ENCODE results near the gene PSME3IP1. TPM values are rescaled to one million over a fixed set of nuclear protein-coding genes. Genes with fewer than 3 reads are reported as not detected.

The PSME3IP1 gene
- total and polyA plus RNA-seq, 2 donors: 81.8 to 93.1 TPM

DNA sequence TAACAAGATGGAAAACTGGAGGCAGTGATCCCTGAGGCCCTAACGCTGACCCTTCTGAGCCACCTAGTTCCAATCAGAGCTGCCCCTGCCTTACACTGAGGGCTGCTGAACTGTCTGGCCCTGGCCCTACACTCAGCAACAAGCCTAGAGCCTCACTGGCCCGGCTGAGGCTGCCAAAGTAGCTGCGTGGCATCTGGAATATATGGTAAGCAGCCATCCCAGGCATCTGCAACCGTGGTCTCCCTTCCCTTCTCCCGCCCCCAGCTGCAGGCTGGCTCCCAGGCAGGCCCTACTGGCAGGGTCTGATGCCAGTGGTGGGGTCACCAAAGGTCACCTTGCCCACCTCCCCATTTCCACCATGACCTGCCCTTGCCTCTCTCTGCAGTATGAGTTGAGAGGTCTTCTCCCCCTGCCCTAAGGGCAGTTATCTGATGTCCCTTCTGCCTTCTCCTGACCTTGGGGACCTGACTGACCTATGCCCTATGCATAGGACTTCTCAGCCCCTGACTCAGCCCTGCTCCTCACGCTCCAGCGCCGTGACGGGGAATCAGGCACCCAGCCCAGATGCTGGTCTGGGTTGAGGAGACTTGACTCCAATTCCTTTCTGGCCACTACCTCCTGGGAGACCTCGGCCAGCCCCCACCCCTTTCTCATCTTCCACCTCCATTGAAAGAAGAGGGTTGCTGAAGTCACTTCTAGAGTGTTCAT is 48.1 kb downstream of the PSME3IP1 start:
- DNase-seq (ENCODE audit: low read depth in 6 of 9, low spot score in 9 of 9): no peak
- no peak overlapping the region for H3K27ac ChIP-seq (ENCODE audit: low read depth in 1 of 2, low read length in 1 of 2)
- no peaks in the 10 kb centered on the region for H3K9me3 ChIP-seq (ENCODE audit: control insufficient read depth in 2 of 2, insufficient read depth in 1 of 2, low read length in 1 of 2)
- H3K36me3 ChIP-seq (ENCODE audit: control insufficient read depth in 2 of 2, insufficient read depth in 2 of 2, low read length in 1 of 2): no peaks in the 10 kb centered on the region
- WGBS: 86% methylated on average over 10 of the region's 10 CpGs
- H3K4me3 ChIP-seq (ENCODE audit: low read length in 2 of 2): no peak overlapping the region
- H3K4me1 ChIP-seq (ENCODE audit: control insufficient read depth in 2 of 2, insufficient read depth in 2 of 2, low read length in 2 of 2): peaks cover 29 to 52% of the 10 kb centered on the region in 2 donors
- H3K27me3 ChIP-seq (ENCODE audit: control insufficient read depth in 2 of 2, insufficient read depth in 1 of 2, low read length in 1 of 2): no peaks in the 10 kb centered on the region

- Histone ChIP-seq H3K9me3 (ENCODE audit: control insufficient read depth in 2 of 2, insufficient read depth in 1 of 2, low read length in 1 of 2) (no peaks in the 10 kb centered on the region), H3K36me3 (ENCODE audit: control insufficient read depth in 2 of 2, insufficient read depth in 2 of 2, low read length in 1 of 2) (no peaks in the 10 kb centered on the region), H3K27me3 (ENCODE audit: control insufficient read depth in 2 of 2, insufficient read depth in 1 of 2, low read length in 1 of 2) (no peaks in the 10 kb centered on the region), H3K27ac (ENCODE audit: low read depth in 1 of 2, low read length in 1 of 2) (no peak overlapping the region), H3K4me1 (ENCODE audit: control insufficient read depth in 2 of 2, insufficient read depth in 2 of 2, low read length in 2 of 2) (peaks cover 22 to 52% of the 10 kb centered on the region in 2 donors), H3K4me3 (ENCODE audit: low read length in 2 of 2) (no peak overlapping the region)
- 88% methylated on average over 14 of the region's 14 CpGs for WGBS
- no peak for DNase-seq (ENCODE audit: low read depth in 6 of 9, low spot score in 9 of 9)
Measured at GRCh38 chr16:57137043-57137442, 48.8 kb downstream of the PSME3IP1 start.

GRCh38 chr16:57134982-57135381 is 50.9 kb downstream of the PSME3IP1 start:
- Histone ChIP-seq H3K27me3 (ENCODE audit: control insufficient read depth in 2 of 2, insufficient read depth in 1 of 2, low read length in 1 of 2) (no peaks in the 10 kb centered on the region), H3K4me1 (ENCODE audit: control insufficient read depth in 2 of 2, insufficient read depth in 2 of 2, low read length in 2 of 2) (peaks cover 12 to 38% of the 10 kb centered on the region in 2 donors), H3K27ac (ENCODE audit: low read depth in 1 of 2, low read length in 1 of 2) (peak overlapping the region; percentile 55 to 89), H3K36me3 (ENCODE audit: control insufficient read depth in 2 of 2, insufficient read depth in 2 of 2, low read length in 1 of 2) (no peaks in the 10 kb centered on the region), H3K9me3 (ENCODE audit: control insufficient read depth in 2 of 2, insufficient read depth in 1 of 2, low read length in 1 of 2) (no peaks in the 10 kb centered on the region), H3K4me3 (ENCODE audit: low read length in 2 of 2) (peak overlapping the region; percentile 1 to 29)
- WGBS: 8% methylated on average over 2 of the region's 2 CpGs
- peak in 7 of 9 donors; percentile 29 to 78 (median 41) for DNase-seq (ENCODE audit: low read depth in 6 of 9, low spot score in 9 of 9)

DNA sequence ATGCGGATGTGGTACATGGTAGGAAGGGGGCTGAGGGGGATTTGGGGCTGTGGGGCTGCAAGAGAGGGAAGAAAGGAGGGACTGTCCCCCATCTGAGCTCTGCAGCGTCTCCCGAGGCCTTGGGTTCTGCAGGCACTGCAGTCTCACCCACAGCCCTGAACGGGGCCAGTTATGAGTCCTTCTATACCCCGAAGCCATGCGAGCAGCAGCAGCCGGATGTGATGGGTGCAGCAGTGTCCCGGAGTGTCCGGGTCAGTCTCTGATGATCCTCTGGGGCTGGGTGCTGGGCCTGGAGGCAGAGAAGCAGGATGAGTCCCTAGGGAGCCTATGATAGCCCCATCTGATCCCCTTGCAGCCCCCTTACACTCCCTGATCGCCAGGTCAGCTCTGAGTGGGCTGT is 52.0 kb downstream of the PSME3IP1 start:
- DNase-seq (ENCODE audit: low read depth in 6 of 9, low spot score in 9 of 9): no peak
- Histone ChIP-seq H3K4me1 (ENCODE audit: control insufficient read depth in 2 of 2, insufficient read depth in 2 of 2, low read length in 2 of 2) (peaks cover 12 to 42% of the 10 kb centered on the region in 2 donors), H3K27me3 (ENCODE audit: control insufficient read depth in 2 of 2, insufficient read depth in 1 of 2, low read length in 1 of 2) (no peaks in the 10 kb centered on the region), H3K4me3 (ENCODE audit: low read length in 2 of 2) (no peak overlapping the region), H3K27ac (ENCODE audit: low read depth in 1 of 2, low read length in 1 of 2) (peak overlapping the region; percentile 55 to 89), H3K9me3 (ENCODE audit: control insufficient read depth in 2 of 2, insufficient read depth in 1 of 2, low read length in 1 of 2) (no peaks in the 10 kb centered on the region), H3K36me3 (ENCODE audit: control insufficient read depth in 2 of 2, insufficient read depth in 2 of 2, low read length in 1 of 2) (no peaks in the 10 kb centered on the region)
- 95% methylated on average over 10 of the region's 10 CpGs for WGBS

DNA sequence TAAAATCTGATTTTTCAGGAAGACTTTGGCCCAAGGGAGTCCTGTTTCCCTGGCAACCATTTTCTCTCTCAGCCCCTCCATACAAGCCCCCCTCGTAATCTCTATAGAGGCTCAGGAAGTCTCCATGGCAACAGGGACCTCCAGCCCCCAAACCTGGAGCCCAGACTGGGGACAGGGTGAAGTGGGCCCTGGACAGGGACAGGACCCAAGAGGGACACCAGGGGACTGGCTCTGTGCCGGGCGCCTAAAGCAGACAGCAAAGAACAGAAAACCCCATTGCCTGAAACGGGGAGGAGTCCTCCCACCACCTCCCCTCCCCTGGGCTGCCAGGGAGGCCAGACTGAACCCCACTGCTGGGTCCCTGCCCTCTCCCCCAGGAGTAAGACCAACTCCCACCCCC is 52.8 kb downstream of the PSME3IP1 start:
- peaks cover 12 to 46% of the 10 kb centered on the region in 2 donors for H3K4me1 ChIP-seq (ENCODE audit: control insufficient read depth in 2 of 2, insufficient read depth in 2 of 2, low read length in 2 of 2)
- H3K9me3 ChIP-seq (ENCODE audit: control insufficient read depth in 2 of 2, insufficient read depth in 1 of 2, low read length in 1 of 2): no peaks in the 10 kb centered on the region
- H3K27ac ChIP-seq (ENCODE audit: low read depth in 1 of 2, low read length in 1 of 2): no peak overlapping the region
- DNase-seq (ENCODE audit: low read depth in 6 of 9, low spot score in 9 of 9): no peak
- no peaks in the 10 kb centered on the region for H3K27me3 ChIP-seq (ENCODE audit: control insufficient read depth in 2 of 2, insufficient read depth in 1 of 2, low read length in 1 of 2)
- H3K36me3 ChIP-seq (ENCODE audit: control insufficient read depth in 2 of 2, insufficient read depth in 2 of 2, low read length in 1 of 2): no peaks in the 10 kb centered on the region
- 72% methylated on average over 4 of the region's 4 CpGs for WGBS
- H3K4me3 ChIP-seq (ENCODE audit: low read length in 2 of 2): no peak overlapping the region

DNA sequence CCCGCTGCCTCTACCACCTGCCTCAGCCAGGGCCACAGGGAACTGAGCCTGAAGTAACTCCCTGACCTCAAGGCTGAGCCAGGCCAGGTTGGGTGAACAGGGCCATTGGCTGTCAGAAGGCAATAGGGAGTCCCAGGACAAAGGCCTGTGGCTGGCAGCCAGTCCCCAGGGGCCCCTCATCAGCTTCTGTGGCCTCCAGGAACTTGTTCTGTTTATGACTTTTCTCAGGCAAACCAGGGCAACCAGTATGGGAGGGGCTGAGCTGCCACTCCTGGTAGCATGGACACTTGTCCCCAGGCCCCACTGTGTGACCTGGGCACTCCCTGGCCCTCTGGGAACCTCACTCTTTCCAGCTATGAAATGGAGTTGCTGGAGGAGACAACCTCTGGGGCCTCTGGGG is 53.4 kb downstream of the PSME3IP1 start:
- Histone ChIP-seq H3K4me3 (ENCODE audit: low read length in 2 of 2) (no peak overlapping the region), H3K27me3 (ENCODE audit: control insufficient read depth in 2 of 2, insufficient read depth in 1 of 2, low read length in 1 of 2) (no peaks in the 10 kb centered on the region), H3K27ac (ENCODE audit: low read depth in 1 of 2, low read length in 1 of 2) (no peak overlapping the region), H3K9me3 (ENCODE audit: control insufficient read depth in 2 of 2, insufficient read depth in 1 of 2, low read length in 1 of 2) (no peaks in the 10 kb centered on the region), H3K36me3 (ENCODE audit: control insufficient read depth in 2 of 2, insufficient read depth in 2 of 2, low read length in 1 of 2) (no peaks in the 10 kb centered on the region), H3K4me1 (ENCODE audit: control insufficient read depth in 2 of 2, insufficient read depth in 2 of 2, low read length in 2 of 2) (peaks cover 12 to 46% of the 10 kb centered on the region in 2 donors)
- DNase-seq (ENCODE audit: low read depth in 6 of 9, low spot score in 9 of 9): no peak
- WGBS: 97% methylated on average over 1 of the region's 1 CpG

DNA sequence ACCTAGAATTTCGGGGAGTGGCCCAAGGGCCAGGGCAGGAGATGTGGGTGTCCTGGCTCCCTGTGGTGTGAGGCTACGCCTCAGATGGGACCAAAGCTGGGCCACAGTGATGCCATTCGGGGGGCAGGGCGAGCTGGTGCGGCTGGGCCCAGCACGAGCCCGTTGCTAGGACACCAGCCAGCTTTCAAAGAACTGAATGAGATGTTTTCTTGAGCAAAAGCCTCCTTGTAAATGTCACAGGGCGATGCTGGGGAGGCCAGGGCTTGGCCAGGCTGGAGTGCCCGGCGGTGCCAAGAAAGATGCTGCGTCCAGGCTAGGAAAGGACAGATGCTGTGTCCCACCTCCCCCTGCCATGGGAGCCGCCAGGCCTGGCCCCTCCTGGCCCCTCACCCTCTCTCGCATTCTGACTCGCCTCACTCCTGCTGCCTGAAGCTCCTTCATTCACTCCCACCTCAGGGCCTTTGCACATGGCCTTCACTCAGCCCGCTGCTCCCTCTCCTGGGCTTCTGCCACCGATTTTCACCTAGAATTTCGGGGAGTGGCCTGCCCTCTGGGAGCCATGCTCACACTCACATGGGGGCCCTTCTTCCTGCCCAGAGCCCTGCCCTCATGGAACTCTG is 54.4 kb downstream of the PSME3IP1 start:
- Histone ChIP-seq H3K27me3 (ENCODE audit: control insufficient read depth in 2 of 2, insufficient read depth in 1 of 2, low read length in 1 of 2) (no peaks in the 10 kb centered on the region), H3K27ac (ENCODE audit: low read depth in 1 of 2, low read length in 1 of 2) (peak overlapping the region in 1 of 2 donors; percentile 12), H3K4me3 (ENCODE audit: low read length in 2 of 2) (no peak overlapping the region), H3K9me3 (ENCODE audit: control insufficient read depth in 2 of 2, insufficient read depth in 1 of 2, low read length in 1 of 2) (no peaks in the 10 kb centered on the region), H3K4me1 (ENCODE audit: control insufficient read depth in 2 of 2, insufficient read depth in 2 of 2, low read length in 2 of 2) (peaks cover 12 to 48% of the 10 kb centered on the region in 2 donors), H3K36me3 (ENCODE audit: control insufficient read depth in 2 of 2, insufficient read depth in 2 of 2, low read length in 1 of 2) (no peaks in the 10 kb centered on the region)
- DNase-seq (ENCODE audit: low read depth in 6 of 9, low spot score in 9 of 9): no peak
- 93% methylated on average over 17 of the region's 17 CpGs for WGBS

DNA sequence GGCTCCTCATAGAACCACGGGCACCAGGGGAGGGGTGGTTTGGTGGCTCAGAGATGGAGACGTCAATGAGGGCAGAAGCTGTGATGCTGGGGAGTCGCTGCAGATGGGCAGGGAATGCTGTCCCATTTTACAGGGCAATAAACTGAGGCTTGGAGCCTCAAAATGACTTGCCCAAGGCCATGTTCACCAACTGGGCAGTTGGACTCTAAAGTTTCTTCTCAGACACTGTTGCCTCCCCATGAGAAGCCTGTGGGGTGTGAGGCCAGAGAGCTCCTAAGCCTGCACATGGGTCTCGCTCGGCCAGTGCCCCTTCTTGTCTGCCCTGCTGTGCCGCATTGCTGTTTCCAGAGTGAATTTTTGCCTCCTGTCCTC is 54.9 kb downstream of the PSME3IP1 start:
- Histone ChIP-seq H3K4me3 (ENCODE audit: low read length in 2 of 2) (no peak overlapping the region), H3K36me3 (ENCODE audit: control insufficient read depth in 2 of 2, insufficient read depth in 2 of 2, low read length in 1 of 2) (no peaks in the 10 kb centered on the region), H3K9me3 (ENCODE audit: control insufficient read depth in 2 of 2, insufficient read depth in 1 of 2, low read length in 1 of 2) (no peaks in the 10 kb centered on the region), H3K4me1 (ENCODE audit: control insufficient read depth in 2 of 2, insufficient read depth in 2 of 2, low read length in 2 of 2) (peaks cover 12 to 52% of the 10 kb centered on the region in 2 donors), H3K27ac (ENCODE audit: low read depth in 1 of 2, low read length in 1 of 2) (no peak overlapping the region), H3K27me3 (ENCODE audit: control insufficient read depth in 2 of 2, insufficient read depth in 1 of 2, low read length in 1 of 2) (no peaks in the 10 kb centered on the region)
- DNase-seq (ENCODE audit: low read depth in 6 of 9, low spot score in 9 of 9): no peak
- 94% methylated on average over 6 of the region's 6 CpGs for WGBS

DNA sequence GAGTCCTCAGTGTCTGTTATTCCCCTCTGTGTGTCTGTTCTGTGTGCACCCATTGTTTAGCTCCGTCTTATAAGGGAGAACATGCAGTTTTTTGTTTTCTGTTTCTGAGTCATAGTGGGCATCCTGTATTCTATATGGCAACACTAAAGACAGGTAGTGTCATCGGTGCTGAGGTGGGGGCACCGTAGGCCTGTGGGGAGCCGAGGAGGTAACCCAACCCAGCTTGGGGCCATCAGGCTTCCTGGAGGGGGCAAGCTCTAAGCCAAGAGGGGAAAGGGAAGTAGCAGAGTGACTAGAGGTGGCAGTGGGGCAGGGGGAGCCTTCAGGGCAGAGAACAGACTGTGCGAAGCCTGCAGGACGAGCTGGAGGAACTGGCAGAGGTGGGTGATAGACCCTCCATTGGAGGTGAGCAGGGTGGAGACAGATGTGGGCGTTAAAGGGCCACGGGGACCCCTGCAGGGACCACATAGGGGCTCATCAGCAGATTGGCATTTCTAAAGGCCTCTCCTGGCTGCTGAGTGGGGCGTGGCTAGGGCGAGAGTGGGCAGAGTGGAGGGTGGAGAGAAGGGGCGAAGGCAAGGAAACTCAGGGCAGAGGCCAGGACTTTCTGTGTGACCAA is 57.0 kb downstream of the PSME3IP1 start:
- peak in 2 of 9 donors; percentile 17 to 45 for DNase-seq (ENCODE audit: low read depth in 6 of 9, low spot score in 9 of 9)
- Histone ChIP-seq H3K27ac (ENCODE audit: low read depth in 1 of 2, low read length in 1 of 2) (peak overlapping the region in 1 of 2 donors; percentile 31), H3K9me3 (ENCODE audit: control insufficient read depth in 2 of 2, insufficient read depth in 1 of 2, low read length in 1 of 2) (no peaks in the 10 kb centered on the region), H3K4me1 (ENCODE audit: control insufficient read depth in 2 of 2, insufficient read depth in 2 of 2, low read length in 2 of 2) (peaks cover 0 to 48% of the 10 kb centered on the region in 2 donors), H3K27me3 (ENCODE audit: control insufficient read depth in 2 of 2, insufficient read depth in 1 of 2, low read length in 1 of 2) (no peaks in the 10 kb centered on the region), H3K36me3 (ENCODE audit: control insufficient read depth in 2 of 2, insufficient read depth in 2 of 2, low read length in 1 of 2) (no peaks in the 10 kb centered on the region), H3K4me3 (ENCODE audit: low read length in 2 of 2) (no peak overlapping the region)
- 59% methylated on average over 11 of the region's 11 CpGs for WGBS

Measured in thymus (tissue), 11 donors.